22Rv1 (cell line): ENCODE results near the gene GHRL.

Source experiments
- H3K27ac ChIP-seq: fragments of 450-650 bp; 2 replicates; pipeline ENCODE4 v1.5.1; 2017
- ZFX ChIP-seq: fragments of 450-650 bp; IDR thresholded peaks from 2 replicates; pipeline ENCODE4 v1.6.1; 2017; ENCODE audit warnings: antibody characterized with exemption, borderline replicate concordance
- TF ChIP-seq, protein P1 (sequence below): fragments of 450-650 bp; IDR thresholded peaks from 2 replicates; pipeline ENCODE4 v1.5.1; 2017; ENCODE audit warnings: mild to moderate bottlenecking

GHRL gene

DNA sequence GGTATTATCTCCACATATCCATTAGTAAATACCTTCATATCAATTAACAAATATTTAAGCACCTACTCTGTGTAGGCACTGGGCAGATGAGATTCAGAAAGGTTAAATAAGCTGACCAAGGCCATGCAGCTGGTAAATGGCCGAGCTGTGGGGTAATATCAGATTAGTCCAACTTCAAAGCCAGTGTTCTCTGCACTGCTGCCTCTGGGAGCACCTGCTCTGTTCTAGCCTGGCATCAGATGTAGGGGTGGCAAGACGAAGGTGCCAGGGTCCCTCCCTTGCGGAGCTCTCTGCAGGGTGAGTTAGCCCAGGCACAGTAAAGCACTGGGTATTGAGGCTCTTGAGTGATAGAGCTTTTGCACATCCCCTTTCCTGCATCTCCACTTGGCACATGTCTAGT is 39.0 kb downstream of the GHRL start:
- no peak for TF ChIP-seq ZFX
- TF ChIP-seq, protein P1, sequence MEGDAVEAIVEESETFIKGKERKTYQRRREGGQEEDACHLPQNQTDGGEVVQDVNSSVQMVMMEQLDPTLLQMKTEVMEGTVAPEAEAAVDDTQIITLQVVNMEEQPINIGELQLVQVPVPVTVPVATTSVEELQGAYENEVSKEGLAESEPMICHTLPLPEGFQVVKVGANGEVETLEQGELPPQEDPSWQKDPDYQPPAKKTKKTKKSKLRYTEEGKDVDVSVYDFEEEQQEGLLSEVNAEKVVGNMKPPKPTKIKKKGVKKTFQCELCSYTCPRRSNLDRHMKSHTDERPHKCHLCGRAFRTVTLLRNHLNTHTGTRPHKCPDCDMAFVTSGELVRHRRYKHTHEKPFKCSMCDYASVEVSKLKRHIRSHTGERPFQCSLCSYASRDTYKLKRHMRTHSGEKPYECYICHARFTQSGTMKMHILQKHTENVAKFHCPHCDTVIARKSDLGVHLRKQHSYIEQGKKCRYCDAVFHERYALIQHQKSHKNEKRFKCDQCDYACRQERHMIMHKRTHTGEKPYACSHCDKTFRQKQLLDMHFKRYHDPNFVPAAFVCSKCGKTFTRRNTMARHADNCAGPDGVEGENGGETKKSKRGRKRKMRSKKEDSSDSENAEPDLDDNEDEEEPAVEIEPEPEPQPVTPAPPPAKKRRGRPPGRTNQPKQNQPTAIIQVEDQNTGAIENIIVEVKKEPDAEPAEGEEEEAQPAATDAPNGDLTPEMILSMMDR = no peak
- no peak overlapping the region for H3K27ac ChIP-seq

DNA sequence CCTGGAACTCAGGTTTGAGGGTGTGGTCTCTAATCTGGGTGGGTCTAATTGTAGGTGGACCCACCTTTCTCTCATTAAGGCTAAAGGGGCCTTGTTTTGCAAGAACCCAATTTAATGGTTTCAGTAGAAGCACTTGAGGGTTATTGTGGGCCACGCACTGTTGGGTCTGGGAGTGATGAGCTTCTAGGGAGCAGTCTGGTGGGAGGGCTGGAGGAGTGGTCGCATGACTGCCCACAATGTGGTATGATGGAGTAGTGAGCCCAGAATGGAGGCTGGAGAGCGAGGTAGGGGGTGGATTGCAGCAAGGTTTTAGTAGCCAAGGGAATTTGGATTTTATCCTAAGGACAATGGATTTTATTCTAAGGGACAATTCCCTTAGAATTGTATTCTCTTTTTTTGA is 41.7 kb downstream of the GHRL start:
- H3K27ac ChIP-seq = no peak overlapping the region
- no peak for TF ChIP-seq ZFX
- TF ChIP-seq, protein P1 = no peak

GRCh38 chr3:10249833-10250232 is 42.9 kb downstream of the GHRL start:
- TF ChIP-seq ZFX = no peak
- TF ChIP-seq, protein P1 = no peak
- H3K27ac ChIP-seq = peak overlapping the region; percentile 82; the same call in 1 of the 2 replicates

DNA sequence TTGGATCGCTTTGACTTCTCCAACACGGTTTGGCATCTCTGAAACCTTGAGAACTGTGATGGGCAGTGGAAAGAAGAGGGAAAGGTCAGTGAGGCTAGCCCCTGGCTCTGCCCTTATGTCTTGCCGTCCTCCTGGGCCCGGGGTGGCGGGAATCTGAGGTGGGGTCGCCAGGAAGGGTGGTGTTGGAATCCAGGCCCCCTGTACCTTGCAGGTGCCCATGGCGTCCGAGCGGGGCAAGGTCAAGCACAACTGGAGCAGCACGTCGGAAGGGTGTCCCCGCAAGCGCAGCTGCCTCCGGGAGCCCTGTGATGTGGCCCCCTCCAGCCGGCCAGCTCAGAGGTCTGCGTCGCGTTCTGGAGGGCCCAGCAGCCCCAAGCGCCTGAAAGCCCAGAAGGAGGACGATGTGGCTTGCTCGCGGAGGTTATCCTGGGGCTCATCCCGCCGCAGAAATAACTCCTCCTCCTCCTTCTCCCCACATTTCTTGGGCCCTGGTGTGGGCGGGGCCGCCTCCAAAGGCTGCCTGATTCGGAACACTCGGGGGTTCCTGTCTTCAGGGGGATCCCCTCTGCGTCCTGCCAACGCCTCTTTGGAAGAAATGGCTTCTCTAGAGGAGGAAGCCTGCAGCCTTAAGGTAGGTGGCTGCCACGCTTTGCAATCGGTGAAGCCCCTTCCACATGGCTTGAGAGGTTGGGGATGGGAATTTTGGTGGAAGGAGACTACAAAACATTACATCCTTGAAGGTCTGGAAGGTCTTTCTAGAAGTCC is 43.6 kb downstream of the GHRL start:
- no peak for TF ChIP-seq ZFX
- TF ChIP-seq, protein P1 = no peak
- H3K27ac ChIP-seq = peak overlapping the region; percentile 82

DNA sequence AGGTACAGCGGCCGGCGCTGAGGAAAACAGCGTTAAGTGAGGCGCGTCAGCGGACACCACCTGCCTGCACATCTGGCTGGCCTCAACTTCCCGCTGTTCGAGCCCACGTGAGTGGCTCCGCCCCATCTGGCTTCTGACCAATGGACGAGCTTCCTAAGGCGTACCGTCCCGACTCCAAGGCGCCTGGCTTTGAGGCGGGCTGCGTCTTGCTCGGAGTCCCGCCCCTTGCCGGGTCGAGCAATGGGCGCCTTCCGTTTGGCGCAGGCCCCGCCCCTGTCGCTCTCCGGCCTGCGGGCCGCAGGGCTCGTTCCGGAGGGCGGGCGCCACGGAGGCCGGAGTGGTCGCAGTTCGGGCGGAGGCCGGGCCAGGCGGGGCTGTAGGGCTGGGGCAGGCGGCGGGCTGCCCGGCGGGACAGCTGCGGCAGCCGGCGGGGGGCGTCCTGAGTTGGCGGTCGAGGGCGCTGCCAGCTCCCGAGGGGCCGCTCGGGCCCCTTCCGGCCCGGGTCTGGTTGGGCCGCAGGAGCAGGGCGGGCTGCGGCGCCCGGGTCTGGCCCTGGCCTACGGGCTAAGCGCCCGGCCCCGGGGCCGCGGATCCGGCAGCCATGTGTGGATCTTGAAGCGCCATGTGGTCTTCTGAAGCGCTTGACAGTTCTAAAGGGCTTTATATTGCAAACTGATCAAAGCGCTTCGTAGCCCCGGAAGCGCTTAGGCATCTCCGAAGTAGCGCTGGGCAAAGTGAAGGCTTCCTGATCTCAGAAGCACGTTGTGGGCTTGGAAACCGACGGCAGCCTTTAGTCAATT is 44.4 kb downstream of the GHRL start, which contains the start of gene TATDN2:
Gene TATDN2, plus strand, starts transcription at position 276 of the 800 bp plus-strand sequence. CDS start 742 bp downstream, outside the sequence.
- TF ChIP-seq, protein P1 = no peak
- peak; percentile 59; the same call in 1 of the 2 replicates for TF ChIP-seq ZFX
- peak within 1 kb of the TSS; percentile 82 for H3K27ac ChIP-seq

GRCh38 chr3:10247679-10248183 is 45.0 kb downstream of the GHRL start:
- TF ChIP-seq, protein P1 = no peak
- TF ChIP-seq ZFX = no peak
- peak overlapping the region; percentile 82 for H3K27ac ChIP-seq
